HT1080 (cell line): ENCODE data around the gene MEIS2. TPM values are rescaled to one million over a fixed set of nuclear protein-coding genes. Genes with fewer than 3 reads are reported as not detected.

Experiments used
- small RNA-seq: library from RNA; depleted of rRNA; stranded (forward); fragments of <200 nt; gene quantifications from one replicate; pipeline ENCODE3, GENCODE V24; 2014
- total RNA-seq: library from RNA; depleted of rRNA; stranded (reverse); fragments of >200 nt; shearing (Covaris generic); gene quantifications from 2 replicates; pipeline ENCODE4 v1.2.3, GENCODE V29; 2014

MEIS2 gene
- total RNA-seq, 1 experiment from 2014 or later = 17.1 TPM

Small RNA genes lying within 50 kb of the gene (small RNA-seq; reads per million reads assigned to genes)
- not detected for gene MIR8063
- gene RF00012 = 0.98 reads per million, percentile 73 among the genes with 10 or more reads in this experiment
- not detected for gene RF00019
